Renal cortex interstitium (tissue), 11 donors: Measurements from ENCODE around the gene LETM1. TPM values are rescaled to one million over a fixed set of nuclear protein-coding genes. Genes with fewer than 3 reads are reported as not detected.
"Not testable (repeated sequence)": the region's sequence is repeated elsewhere in the genome, so short reads cannot be mapped to it uniquely, and the experiment has no call there.

Source experiments
- DNase-seq, 11 donors: peaks; one replicate each; pipeline ENCODE4 v3.0.0-alpha.2; 2013; ENCODE audit warnings: low read depth in 9 of 11, low spot score in 4 of 11; ENCODE audit errors: extremely low read depth in 1 of 11
- polyA plus RNA-seq, 3 donors: library from polyadenylated mRNA; unstranded; fragments of 120-200 nt; gene quantifications; one replicate each; pipeline ENCODE4 v1.2.1, GENCODE V29; 2013; ENCODE audit not compliant: insufficient read length in 3 of 3

The LETM1 gene
- polyA plus RNA-seq, 3 donors = 21.5 to 28.7 (median 25.7) TPM

DNA sequence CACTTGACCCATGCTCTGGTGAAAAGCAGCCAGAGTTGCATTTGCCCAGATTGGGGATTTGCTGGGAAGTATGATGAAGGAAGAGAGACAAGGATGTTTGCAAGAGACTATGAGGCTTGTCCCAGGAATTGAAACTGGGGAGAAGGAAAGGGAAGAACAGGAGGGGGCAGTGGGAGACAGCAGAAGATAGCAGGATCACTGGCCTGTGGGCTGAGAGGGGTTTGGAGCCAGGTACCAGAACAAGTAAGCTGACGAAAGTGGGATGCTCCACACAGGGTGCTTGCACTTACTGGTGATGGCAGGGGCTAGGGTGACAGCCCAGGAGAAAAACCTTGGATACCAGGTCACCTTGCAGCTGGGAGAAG lies 3.4 kb upstream of the LETM1 start:
- no peak for DNase-seq

DNA sequence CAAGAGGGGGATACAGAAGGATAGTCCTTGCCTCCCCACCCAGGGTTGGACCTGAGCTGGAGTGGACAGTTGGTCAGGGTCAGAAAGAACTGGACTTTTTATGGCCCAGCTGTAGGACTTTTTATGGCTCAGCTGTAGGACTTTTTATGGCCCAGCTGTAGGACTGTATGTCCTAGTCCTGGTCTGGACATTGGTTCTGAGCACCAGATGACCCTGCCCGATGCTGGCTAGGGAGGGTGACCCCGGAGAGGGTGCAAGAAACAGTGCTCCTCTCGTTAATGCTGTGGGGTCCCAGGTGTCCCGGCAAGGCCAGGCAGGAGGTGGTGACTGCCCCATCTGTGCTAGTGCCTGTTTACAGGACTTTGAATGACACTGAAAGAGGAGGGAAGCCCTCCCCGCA lies 2.0 kb upstream of the LETM1 start:
- no peak for DNase-seq

DNA sequence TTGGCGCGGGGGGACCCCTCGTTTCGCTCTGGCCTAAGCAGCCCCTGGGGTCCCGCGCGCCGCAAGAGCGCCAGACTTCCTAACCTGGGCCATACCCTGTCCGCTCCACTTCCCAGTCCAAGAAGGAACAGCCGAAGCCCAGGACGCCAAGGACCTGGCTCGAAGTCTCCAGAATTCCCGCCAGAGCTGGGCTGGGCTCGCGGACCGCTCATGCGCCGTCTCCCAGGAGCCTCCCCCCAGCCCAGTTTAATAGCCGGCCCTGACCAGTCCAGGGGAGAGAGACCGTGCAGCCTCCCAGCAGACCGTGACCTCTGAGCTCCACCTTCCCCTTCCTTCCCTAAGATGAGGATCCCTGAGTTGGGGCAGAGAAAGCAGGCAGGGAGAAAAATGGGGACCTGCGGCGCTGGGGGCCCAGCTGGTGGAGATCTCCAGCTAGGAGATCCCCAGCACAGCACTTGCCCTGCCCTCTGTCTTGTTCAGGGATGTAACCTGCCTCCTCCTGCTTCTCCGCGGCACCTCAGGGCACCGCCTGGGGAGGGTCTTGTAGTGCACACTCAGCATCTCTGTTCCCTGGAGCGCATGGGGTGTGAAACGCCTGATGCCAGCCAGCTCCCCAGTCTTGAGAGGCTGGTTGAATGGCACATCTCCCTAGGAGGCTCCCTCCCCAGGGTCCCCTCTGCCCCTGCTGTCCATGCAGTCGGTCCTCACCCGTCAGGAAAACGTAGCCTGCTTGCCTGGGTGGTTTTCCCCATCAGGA lies 1.2 kb upstream of the LETM1 start:
- no peak for DNase-seq

DNA sequence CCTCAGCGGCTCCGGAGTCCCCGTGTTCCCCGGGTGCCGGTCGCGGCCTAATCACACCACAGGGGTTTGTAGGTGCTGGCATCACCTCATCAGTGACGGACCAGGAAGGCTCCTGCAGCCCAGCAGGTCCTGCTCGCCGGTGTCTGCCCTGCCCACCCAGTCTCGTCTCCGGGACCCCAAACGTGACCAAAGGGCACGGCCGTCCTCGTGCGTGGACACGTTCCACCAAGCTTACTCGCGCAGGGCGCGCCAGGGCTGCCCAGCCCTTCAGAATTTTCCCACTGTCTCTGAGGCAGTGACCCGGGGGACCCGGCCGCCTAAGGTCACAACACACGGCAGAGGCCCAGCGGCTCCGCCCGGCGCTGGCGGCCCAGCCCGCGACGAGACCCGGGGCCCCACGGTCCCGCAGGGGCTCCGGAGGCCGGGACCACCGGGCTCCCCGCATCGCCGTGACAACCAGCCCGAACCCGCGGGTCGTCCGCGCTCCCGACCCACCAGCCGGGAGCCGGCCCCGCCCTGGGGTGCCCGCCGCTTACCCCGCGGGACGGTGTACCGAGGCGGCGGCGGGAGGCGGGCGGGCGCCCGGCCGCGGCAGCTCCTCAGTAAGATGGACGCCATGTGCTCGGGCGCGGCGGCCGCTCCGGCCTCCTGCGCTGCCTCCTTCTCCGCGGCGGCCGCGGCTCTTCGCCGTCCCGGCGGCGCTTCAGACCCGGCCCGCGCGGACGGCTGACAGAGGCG lies 454 bp downstream of the LETM1 start:
- DNase-seq = no peak

DNA sequence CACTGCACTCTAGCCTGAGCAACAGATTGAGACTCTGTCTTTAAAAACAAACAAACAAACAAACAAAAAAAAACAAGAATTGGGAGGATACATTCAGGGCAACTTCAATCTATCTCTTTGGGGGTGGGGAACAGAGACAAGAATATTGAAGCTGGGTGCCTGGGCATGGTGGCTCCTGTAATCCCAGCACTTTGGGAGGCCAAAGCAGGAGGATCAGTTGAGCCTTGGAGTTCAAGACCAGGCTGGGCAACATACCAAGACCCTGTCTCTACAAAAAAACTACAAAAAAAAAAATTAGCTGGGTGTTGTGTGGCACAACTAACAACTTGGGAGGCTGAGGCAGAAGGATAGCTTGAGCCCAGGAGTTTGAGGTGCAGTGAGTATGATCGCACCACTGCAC lies 1.2 kb downstream of the LETM1 start:
- DNase-seq = no peak

DNA sequence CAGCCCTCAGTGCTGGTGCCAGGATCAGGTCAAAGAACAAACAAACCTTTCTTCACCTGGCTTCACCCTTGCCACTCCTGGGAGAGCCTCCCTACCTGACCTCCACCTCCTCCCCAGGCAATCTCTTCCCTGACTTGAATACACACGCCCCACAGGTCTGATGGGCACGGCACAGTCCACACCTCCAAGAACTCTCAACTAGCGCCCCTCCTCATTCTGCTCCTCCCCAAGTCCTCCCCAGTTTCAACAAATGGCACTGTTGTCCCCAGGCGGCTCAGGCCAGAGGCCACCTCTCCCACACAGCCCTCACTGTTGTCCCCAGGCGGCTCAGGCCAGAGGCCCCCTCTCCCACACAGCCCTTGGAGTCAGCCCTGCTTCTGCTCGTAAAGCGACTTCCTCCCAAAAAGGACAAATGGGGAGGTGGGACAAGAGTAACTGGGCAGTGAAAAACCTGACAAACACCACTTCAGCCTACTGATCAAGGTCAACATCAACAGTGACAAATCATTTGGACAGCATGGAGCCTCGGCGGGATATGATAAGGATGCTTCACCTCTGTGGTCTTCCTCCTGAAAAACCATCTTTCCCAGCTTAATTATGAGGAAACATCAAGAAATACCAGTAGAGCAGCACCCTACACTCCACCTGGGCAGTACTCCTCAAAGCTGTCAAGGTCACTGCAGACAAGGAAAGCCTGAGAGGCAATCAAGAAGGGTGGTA lies 2.9 kb downstream of the LETM1 start:
- DNase-seq = no peak

DNA sequence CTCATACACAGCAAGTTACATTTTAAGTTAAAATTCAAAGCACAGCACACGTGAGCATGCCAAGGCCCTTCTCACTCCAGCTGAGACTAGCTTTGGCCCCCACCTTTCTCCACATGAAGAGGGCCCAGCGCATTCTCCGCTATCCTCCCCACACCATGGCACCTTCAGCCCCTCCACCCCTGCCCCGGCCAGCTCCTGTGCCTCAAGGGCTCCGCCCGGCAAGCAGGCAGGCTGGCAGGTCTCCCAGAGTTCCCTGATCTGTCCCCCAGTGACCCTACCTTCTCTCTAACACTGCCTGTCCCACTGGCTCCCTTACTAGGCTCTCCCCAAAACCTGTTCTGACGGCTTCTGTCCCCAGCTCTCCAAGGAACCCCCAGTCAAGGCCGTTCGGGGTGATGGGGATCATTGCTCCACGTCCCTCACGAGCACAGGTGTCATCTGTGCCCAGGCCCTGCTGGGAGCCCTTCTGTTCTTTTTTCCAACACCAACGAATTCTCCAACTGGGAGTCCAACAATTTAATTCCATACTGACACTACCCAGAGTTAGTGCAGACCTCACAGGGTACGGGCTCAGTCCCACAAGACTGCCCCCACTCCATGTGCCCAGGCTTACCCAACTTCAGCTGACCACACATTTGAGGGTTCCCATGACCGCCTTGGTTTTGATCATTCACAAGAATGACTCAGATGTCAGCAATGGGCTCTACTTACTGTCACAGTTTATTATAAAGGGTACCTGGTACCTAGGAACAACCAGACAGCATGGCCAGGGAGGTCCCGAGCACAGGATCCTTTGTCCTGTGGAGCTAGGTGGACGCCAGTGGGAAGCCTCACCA lies 4.2 kb downstream of the LETM1 start:
- no peak for DNase-seq

DNA sequence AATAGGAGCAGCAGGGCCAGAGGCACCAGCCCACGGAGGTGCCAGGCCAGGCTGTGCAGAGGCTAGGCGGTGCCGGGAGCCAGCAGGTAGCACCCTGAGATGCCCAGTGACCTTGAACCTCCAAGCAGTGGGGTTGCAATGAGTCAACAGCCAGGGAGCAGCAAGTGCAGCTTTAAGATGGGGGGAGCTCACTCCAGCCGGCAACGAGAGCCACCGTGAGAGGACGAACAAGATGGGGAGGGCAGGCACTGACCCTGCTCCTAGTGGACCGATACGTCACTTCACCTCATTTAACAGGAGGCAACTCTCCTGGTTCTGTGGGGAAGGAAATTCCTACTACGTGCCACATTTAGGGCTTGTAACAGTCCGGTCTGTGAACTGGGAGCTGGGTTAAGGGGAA lies 4.8 kb downstream of the LETM1 start:
- no peak for DNase-seq

DNA sequence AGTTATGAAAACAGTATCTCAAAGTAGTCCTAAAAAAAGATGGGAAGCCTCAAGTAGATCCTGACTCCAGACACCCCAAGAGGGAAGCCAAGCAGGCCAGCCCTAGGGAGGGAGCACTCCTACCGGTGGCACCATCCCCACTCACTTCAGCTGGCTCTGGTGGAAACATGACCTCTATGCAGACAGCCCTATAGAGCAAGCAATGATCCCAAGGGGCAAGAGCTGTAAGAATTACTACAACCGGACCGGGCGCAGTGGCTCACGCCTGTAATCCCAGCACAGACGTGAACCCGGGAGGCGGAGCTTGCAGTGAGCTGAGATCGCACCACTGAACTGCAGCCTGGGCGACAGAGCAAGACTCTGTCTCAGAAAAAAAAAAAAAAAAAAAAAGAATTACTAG lies 5.7 kb downstream of the LETM1 start:
- no peak for DNase-seq

DNA sequence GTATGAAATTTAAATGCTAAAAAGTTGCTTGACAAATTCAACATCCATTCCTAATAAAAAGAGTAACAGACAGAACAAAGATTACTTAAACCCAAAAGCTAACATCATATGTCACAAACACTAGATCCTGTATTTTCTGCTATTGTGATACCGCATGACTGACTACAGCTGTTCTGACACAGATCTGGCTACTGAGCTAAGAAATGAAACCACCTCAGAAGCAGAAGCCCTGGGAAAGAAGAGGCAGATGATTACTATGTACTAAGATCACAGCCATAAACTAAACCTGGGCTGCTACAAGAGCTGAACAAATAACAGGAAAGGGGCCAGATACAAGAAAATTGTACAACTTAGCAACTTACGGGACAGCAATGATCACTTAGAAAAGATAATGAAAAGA lies 9.4 kb downstream of the LETM1 start:
- DNase-seq = no peak

DNA sequence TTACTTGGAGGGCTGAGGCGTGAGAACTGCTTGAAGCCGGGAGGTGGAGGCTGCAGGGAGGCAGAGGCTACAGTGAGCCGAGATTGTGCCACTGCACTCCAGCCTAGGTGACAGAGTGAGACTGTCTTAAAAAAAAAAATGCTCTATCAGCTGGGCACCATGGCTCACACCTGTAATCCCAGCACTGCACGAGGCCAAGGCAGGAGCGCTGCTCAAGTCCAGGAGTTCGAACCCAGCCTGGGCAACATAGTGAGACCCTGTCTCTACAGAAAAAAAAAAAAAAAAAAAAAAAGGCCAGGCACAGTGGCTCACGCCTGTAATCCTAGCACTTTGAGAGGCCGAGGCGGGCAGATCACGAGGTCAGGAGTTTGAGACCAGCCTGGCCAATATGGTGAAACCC lies 11.3 kb downstream of the LETM1 start:
- DNase-seq = not testable (repeated sequence)

DNA sequence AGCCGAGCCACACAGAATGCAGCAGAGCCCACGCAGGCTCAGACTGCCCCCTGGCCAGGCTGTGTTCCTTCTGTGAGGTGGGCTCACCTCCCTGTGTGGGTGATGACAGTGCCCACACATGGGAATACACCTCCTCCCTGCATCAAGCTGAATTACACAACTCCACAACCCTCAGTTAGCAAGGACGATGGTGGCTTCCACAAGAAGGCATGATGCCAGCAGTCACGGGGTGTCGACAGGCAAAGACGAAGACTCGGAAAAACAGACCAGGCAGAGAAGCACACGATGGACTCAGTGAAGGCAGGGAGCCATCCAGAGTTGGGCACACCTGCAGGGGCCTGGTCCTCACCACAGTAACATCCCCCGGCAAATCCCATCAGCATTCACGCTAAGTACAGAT lies 12.1 kb downstream of the LETM1 start:
- DNase-seq = no peak

DNA sequence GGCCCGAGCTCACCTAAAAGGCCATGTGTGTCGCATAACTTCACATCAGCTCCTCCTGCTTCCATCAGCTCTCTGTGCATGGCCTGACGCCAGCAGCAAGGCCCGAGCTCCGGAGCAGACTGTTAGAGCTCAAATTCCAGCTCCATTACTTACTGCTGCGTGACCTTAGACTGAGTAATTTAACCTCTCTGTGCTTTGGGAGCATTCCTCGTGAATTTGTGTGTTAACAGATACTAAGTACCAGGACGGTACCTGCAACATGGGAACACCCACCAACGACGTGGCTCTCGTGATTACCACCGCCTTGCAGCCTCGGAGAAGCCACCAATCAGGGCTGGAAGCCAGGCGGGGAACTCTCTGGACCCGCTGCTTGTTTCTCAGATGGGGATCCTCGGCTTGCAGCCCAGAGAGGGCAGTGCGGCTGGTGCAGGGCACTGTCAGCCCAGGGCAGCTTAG lies 12.9 kb downstream of the LETM1 start:
- DNase-seq = no peak

DNA sequence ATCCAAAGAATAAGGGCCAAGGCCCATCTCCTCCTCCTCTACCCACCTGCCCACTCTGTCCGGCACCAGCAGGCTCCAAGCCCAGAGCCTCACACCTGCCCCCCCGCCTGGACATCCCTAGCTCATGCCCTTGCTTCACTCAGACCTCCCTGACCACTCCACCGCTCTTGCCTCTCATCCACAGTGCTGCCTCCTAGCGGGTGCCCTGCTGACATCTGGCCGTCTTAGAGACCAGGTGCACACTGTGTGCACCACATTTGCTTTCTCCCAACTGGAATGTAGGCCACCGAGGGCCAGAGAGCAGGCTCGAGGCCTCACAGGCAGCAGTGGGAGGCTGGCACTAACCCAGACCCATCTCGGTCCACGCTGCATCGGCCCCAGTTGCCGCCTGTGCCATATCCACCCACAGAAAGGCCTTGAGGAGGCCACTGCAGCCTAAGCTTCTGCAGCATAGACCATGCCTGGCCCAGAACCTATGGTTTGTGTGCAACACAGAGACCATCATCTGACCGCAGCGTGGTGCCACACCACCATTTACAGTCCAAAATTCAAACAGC lies 13.5 kb downstream of the LETM1 start:
- DNase-seq = no peak

DNA sequence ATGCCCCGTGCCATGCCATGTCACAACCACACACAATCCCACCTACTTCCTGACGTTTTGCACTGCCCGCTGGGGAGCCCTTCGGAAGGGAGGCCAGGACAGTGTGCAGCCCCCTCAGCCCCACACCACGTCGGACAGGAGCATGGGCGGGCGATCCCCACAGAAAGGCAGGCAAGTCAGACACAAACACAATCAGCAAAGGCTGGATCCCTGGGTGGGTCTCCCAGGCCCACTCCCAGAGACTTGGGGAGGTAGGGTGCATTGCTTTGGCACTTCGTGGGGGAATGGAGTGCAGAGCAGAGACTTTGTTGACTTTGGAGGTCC lies 14.1 kb downstream of the LETM1 start:
- no peak for DNase-seq

DNA sequence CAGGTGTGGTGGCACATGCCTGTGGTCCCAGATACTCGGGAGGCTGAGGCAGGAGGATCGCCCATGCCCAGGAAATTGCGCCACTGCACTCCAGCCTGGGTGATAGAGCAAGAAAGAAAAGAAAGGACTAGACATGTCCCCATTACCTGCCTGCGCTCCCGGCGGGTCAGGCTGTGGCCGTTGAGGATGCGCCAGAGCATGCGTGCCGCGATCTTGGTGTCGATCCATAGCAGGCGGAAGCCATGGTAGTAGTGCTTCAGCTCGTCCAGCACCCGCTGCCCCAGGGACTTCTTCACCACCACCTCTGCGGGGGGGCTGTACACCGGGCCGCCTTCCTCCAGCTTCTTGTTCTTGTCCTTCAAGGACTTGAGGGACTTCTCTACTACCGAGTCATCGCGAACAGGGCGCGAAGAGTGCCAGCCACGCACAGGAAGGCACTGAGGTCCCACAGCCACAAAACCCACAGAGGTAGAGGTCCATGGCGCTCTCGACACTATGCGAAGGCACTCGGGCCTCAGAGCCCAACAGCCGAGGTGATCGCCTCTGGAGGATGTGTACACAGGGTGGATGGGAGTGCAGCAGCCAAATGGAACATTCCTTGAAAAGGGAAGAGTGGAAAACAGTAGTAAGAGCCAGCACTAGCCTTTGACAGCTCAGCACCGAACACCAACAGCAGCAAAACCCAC lies 14.6 kb downstream of the LETM1 start:
- DNase-seq = no peak

DNA sequence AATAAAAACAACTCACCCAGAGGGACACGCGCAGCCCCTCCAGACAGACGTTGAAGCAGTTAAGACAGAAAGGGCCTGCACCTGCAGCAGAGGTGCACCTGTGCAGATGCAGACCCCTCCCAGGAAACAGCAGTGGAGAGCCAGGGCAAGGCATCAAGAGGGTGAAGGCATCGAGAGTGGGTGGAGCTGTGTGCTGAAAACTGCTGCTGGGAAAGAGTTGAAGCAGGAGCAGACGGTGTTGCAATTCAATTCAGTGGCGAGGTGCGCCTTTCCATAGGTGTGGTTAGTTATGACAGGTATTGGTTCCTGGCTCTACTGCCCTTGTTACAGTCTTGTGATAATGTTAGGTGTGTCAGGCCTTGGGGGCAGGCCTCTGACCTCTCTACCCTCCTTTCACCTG lies 16.7 kb downstream of the LETM1 start:
- no peak for DNase-seq

DNA sequence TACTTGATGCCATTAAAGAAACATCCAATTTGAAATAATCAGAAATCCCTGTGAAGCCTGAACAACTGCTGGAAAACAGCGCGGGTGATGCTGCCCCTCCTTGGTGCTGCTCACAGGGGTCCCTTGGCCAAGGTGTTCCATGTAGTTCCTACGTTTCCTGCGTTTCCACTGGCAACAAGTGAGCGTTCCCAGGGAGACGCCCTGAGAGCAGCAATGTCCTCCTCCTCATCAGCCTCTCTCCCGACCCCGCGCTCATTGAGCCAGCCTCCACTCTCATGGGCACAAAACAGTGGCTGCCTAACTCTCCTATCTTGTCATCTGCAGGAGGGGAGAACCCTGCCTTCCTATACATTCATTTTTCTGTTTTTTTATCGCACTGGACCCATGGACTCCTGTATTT lies 18.9 kb downstream of the LETM1 start:
- DNase-seq = no peak

DNA sequence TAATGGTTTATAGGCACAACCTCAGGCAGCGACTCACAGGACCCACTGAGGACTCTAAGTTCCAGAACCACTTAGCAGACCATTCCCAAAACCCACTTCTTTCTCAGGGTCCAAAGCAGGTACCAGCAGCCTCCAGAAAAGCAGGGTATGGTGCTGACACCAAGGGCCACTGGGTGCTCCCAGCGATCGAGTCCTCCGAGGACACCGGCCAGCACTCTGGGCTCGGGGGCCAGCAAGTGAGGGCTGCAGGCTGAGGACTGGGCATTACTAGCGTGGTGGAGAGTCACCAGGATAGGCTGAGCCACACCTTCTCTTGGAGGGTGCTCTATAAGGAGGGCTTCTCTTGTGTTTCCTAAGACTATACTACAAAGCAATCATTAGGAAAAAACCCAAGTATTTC lies 19.3 kb downstream of the LETM1 start:
- DNase-seq = no peak
